HT-29 (cell line): ENCODE results near the gene USF2. TPM values are rescaled to one million over a fixed set of nuclear protein-coding genes. Genes with fewer than 3 reads are reported as not detected.

Source experiments
- DNase-seq: peaks from one replicate; pipeline ENCODE4 v3.0.0-alpha.2; 2015; ENCODE audit warnings: low spot score
- total RNA-seq: library from RNA; depleted of rRNA; stranded (reverse); fragments of >200 nt; shearing (Covaris generic); gene quantifications from 2 replicates; pipeline ENCODE4 v1.2.3, GENCODE V29; 2014; rRNA removed

Gene USF2
- total RNA-seq, 1 experiment from 2014 or later = 226 TPM

DNA sequence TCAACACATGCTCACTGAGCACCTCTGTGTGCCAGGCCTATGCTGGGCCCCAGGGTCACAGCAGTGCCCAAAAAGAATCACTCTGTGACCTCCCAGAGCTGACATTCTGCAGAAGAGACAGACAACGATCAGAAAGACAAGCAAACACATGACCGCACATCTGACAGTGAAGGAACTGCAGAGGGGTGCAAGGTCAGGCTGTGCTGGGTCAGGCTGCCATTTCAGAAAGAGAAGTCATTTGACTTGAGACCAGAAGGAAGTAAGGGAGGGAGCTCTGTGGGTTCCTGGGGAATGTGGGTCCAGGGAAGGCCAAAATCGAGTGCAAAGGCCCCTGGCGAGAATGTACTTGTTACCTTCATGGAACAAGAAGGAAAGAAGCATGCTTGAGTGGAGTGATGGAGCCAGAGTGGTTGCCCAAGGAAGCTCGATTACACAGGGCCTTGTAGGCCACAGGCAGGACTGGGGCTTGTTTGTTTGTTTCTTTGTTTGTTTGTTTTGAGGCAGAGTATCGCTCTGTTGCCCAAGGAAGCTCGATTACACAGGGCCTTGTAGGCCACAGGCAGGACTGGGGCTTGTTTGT, 48.8 kb downstream of the USF2 start:
- no peak for DNase-seq

DNA sequence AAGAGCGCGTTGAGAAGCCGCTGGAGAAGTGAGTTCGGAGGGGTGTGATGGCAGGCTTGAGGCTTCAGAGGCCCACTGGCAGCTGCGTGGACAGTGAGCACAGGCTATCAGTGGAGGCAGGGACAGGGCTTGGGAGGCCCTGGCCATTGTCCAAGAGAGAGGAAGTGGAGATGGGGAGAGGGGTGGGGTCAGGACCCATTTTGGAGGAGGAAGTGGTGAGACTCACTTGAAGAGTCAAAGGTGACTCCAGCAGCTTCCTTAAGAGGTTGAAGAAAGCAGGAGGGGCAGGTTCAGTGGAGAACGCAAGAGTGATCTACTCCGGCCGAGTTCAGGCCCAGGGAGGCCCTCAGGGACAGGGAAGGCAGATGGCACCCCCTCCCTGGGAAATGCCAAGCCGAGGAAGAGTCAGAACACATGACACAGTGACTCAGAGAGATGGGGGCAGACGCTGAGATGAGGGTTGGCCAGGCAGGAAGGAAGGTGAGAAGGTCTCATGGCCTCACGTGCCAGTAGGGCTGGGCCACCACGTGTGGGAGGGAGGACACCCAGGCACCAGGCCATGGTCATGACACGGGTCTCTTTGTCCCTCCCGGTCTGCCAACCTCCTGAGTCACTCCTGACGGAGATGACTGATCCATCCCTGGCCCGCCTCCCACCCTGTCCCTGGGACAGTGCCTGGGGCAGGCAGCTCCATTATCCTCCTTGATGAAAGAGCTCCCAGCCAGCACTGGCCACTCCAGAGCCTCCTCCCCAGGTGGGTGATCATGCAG, 50.1 kb downstream of the USF2 start:
- DNase-seq = peak; percentile 74

DNA sequence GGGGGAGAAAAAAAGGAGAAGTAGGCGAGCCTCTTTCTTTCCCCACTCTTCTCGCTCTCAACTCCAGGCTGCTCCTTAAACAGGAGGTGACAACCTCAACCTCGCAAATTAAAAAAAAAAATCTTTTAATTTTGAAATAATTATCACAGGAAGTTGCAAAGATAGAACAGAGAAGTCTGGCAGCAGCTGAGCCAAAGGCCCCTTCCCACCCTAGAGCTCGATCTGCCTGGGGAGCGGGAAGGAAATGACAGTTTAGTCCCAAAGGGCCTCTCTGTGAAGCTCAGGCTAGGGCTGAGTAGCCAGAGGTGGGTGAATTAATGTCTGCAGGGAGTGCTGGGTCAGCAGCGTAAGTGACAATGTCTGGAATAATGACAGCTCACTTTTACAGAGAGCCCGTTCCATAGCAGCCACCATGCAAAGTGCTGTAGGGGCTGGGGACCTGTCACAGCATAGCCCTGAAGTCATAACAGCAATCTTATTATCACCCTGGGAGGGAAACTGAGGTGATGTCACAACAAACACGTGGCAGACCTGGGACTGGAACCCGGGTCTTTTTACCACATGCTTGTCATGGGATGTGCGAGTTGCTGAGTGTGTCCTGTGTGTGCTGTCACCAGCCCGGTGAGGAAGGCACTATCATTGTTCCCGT, 51.4 kb downstream of the USF2 start:
- DNase-seq = no peak

DNA sequence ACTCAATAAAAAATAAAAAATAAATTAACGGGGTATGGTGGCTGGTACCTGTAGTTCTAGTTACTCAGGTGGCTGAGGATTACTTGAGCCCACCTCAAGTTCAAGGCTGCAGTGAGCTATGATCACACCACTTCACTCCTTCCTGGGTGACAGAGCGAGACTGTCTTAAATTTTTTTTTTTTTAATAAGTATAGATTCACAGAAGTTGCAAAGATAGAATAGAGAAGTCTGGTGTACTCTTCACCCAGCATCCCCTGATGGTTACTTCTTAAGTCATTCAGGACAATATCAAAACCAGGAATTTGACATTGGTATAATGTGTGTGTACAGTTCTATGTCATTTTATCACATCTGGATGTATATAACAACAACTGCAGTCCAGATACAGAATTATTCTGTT, 52.5 kb downstream of the USF2 start:
- no peak for DNase-seq

DNA sequence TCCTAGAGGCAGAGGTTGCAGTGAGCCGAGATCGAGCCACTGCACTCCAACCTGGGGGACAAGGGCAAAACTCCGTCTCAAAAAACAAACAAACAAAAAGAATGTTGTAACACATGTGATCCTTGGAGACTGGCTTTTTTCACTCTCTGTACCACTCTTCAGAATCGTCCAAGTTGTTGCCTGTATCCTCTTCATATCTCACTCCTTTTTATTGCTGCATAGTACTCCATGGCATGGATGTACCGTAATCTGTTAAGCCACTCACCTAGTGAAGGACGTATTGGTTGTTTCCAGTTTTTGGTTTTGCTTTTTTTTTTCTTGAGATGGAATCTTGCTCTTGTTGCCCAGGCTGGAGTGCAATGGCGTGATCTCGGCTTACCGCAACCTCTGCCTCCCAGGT, 53.3 kb downstream of the USF2 start:
- DNase-seq = no peak

DNA sequence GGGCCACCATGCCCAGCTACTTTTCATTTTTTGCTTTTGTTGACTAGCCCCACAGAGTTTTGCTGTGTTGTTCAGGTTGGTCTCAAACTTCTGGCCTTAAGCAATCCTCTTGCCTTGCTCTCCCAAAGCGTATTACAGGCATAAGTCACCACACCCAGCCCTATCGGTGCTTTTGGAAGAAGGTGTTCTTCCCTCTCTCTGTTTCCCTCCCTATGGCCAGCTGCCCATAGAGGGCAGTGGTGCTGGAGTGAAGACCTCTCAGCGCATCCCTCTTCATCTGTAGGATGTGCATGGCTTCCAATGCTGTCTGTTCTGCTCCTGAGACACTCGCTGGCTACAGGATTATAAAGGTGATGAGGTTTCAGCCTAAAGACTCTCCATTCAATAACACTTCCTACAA, 58.9 kb downstream of the USF2 start:
- DNase-seq = peak; percentile 36

DNA sequence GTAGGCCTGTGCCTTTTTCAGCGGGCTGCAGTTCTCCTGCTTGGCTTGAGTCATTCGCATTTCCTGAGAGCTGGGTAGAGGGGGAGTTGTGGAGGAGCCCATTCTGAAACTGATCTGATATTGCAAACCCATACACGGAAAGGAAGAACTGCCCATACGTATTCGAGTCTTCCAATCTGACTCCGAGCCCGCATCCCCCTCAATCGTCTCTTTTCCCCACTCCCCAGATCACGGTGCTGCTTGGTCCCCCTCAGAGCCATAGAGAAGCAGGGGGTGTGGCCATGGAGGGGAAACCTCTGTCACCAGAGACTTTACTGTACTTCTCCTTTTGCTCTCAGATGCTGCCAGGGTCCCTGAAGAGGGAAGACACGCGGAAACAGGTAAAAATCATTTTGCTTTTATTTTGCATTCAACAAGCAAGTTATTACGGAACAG, 60.1 kb downstream of the USF2 start, which contains the start of gene CD22:
Gene CD22, plus strand, starts transcription at position 337 of the 435 bp plus-strand sequence. CDS start 2,854 bp downstream, outside the sequence.
- DNase-seq = no peak

DNA sequence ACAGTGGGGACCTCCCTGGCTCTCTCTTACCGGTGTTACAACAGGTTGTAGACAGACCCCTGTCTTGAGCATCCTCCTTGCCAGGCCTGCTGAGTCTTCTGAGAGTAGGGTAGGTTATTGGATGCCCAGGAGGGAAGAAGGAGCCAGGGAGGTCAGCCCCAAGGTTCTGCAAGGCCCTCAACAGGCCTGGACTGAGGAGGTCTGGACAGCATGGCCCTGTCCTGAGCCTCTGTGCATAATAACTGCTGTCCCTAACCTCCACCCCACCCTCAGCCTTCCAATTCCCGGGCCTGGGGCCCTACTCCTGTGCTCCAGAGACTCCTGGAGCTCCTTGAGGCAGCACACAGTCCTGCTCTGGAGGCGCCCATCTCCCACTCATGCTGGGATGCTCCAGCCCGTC, 60.6 kb downstream of the USF2 start:
- DNase-seq = no peak

Other genes with a start within 250 kb of the USF2 start
- 0.25 and 0.73 TPM in 2 replicates for gene SCN1B, start 238.5 kb upstream of the USF2 start, total RNA-seq
- 0.42 and 3.0 TPM in 2 replicates for gene HPN, start 227.2 kb upstream of the USF2 start, total RNA-seq
- 15.8 and 38.9 TPM in 2 replicates for gene FXYD3, start 153.1 kb upstream of the USF2 start, total RNA-seq
- gene LGI4, start 133.9 kb upstream of the USF2 start, total RNA-seq = not detected in 2 replicates
- not detected in 2 replicates for gene FXYD1, start 130.1 kb upstream of the USF2 start, total RNA-seq
- gene FXYD7, start 125.7 kb upstream of the USF2 start, total RNA-seq = not detected in 2 replicates
- gene FXYD5, start 114.2 kb upstream of the USF2 start, total RNA-seq = 46.4 and 48.2 TPM in 2 replicates
- gene FAM187B, start 40.2 kb upstream of the USF2 start, total RNA-seq = not detected in 2 replicates
- gene LSR, start 20.0 kb upstream of the USF2 start, total RNA-seq = 475 and 478 TPM in 2 replicates
- gene HAMP, start 13.6 kb downstream of the USF2 start, total RNA-seq = 0.05 TPM in 1 of 2 replicates, not detected in the other
- gene MAG, start 23.2 kb downstream of the USF2 start, total RNA-seq = not detected in 2 replicates
- gene CD22, start 60.2 kb downstream of the USF2 start, total RNA-seq = 0.28 TPM in 1 of 2 replicates, not detected in the other
- not detected in 2 replicates for gene FFAR1, start 78.9 kb downstream of the USF2 start, total RNA-seq
- not detected in 2 replicates for gene FFAR3, start 89.5 kb downstream of the USF2 start, total RNA-seq
- gene GPR42, start 102.1 kb downstream of the USF2 start, total RNA-seq = not detected in 2 replicates
- gene FFAR2, start 179.3 kb downstream of the USF2 start, total RNA-seq = 0.08 and 0.33 TPM in 2 replicates
- not detected in 2 replicates for gene KRTDAP, start 221.5 kb downstream of the USF2 start, total RNA-seq
- 7.0 and 8.6 TPM in 2 replicates for gene DMKN, start 244.7 kb downstream of the USF2 start, total RNA-seq